Islet precursor cell (in vitro differentiated cells): Measurements from ENCODE around the gene TNFAIP8L3.

Experiments
- DNase-seq: peaks from one replicate; pipeline ENCODE4 v3.0.0-alpha.2; 2018

The TNFAIP8L3 gene

GRCh38 chr15:51114437-51115119, 19.9 kb upstream of the TNFAIP8L3 start:
- no peak for DNase-seq

GRCh38 chr15:51112078-51112477, 17.4 kb upstream of the TNFAIP8L3 start:
- no peak for DNase-seq

GRCh38 chr15:51111061-51111460, 16.4 kb upstream of the TNFAIP8L3 start:
- no peak for DNase-seq

- no peak for DNase-seq
Measured at GRCh38 chr15:51110171-51110570, 15.5 kb upstream of the TNFAIP8L3 start.

DNA sequence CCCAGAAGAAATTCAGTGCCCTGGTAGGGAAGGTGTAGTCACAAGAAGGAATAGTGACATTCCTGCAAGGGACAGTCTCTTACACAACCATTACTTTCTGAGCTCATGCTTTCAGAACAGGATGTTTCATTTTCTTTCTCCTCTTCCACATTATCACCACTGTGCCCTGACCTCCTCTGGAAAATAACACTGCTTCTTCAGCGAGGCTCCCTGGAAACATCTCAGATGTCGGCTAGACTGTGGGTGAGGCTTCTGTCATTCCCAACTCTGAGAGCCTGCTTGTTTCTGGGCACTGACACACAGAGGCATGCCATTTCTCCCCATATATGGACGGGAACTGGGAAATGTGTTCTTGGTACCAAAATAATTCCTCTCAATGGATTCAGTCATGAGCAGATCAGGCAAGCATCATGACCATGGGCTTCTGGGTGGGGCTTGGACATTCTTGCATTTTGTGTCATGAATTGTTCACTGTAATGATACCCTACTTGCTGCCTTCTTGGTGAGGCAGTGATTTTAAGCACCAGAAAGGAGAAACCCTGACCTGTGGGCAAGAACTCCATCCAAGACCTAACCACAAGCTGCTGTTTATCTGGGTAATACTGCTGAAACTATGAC, 14.3 kb upstream of the TNFAIP8L3 start:
- no peak for DNase-seq

GRCh38 chr15:51107612-51108011, 12.9 kb upstream of the TNFAIP8L3 start:
- DNase-seq: no peak

- no peak for DNase-seq
Measured at GRCh38 chr15:51106481-51106880, 11.8 kb upstream of the TNFAIP8L3 start.

GRCh38 chr15:51105430-51106016, 10.8 kb upstream of the TNFAIP8L3 start:
- DNase-seq: no peak

DNA sequence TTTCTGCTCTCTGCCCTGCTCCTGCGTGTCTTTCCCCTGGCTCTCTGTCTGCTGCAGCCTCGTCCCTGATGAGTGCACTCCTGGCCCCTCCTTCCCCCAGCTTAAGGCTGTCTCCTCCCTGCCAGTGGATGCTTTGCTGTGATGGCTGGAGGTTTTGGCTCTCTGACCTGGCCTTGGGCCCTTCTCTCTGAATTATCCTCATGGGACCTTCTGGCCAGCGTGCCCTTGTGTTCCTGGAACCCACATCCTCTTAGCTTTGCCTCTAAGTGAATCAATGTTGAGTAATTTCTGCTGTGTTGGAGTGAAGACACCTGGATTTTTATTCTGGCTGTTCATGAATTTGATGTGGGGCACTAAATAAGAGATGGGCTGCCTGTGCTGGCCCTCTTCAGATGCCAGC, 9.8 kb upstream of the TNFAIP8L3 start:
- no peak for DNase-seq

GRCh38 chr15:51103330-51103729, 8.6 kb upstream of the TNFAIP8L3 start:
- DNase-seq: no peak

DNA sequence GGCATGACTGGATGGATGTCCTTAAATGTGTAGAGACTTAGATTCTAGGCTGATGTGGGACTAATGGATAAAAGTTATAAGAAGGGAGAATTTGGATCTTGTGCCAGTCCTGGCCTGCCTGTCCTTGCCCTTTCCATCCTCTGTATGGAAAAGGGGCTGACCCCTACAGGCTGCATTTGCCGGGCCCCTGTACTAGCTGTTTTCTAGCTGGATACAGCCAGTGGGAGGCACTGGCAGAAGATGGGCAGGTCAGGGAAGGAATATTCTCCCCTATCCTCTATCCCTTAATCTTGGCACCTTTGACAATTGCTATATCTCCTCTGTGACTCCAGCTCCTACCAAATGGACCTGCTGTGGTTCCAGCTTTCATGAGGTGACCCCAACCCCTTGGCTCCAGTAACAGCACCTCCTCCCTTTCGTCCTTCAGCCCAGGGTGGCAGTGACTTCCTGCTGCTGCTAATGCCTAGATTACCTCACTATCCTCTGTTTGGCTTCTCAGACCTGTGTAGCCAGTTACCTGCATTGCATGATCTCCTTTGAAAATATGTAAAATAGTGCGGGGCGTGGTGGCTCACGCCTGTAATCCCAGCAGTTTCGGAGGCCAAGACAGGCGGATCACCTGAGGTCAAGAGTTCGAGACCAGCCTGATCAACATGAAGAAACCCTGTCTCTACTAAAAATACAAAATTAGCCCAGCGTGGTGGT, 6.2 kb upstream of the TNFAIP8L3 start:
- DNase-seq: no peak

GRCh38 chr15:51099185-51099584, 4.5 kb upstream of the TNFAIP8L3 start:
- no peak for DNase-seq

- DNase-seq: no peak
Measured at GRCh38 chr15:51098331-51098619, 3.6 kb upstream of the TNFAIP8L3 start.

GRCh38 chr15:51097553-51098330, 3.0 kb upstream of the TNFAIP8L3 start:
- peak; percentile 65 for DNase-seq

- DNase-seq: no peak
Measured at GRCh38 chr15:51096976-51097375, 2.3 kb upstream of the TNFAIP8L3 start.

GRCh38 chr15:51095681-51096331, 1.1 kb upstream of the TNFAIP8L3 start:
- no peak for DNase-seq

GRCh38 chr15:51093839-51094605, 684 bp downstream of the TNFAIP8L3 start:
- DNase-seq: peak; percentile 67

GRCh38 chr15:51093488-51093838, 1.2 kb downstream of the TNFAIP8L3 start:
- DNase-seq: no peak

GRCh38 chr15:51092480-51093040, 2.1 kb downstream of the TNFAIP8L3 start:
- DNase-seq: no peak

- no peak for DNase-seq
Measured at GRCh38 chr15:51090753-51091152, 4.0 kb downstream of the TNFAIP8L3 start.

GRCh38 chr15:51089699-51090453, 4.8 kb downstream of the TNFAIP8L3 start:
- DNase-seq: no peak
